Fibroblast of lung (primary cell): Measurements from ENCODE around the gene CORO2B.

ENCODE experiments used
- CTCF ChIP-seq, 2 donors: IDR thresholded peaks in 1 of 2; conservative IDR thresholded peaks in 1 of 2; 1 replicate in 1 of 2; 2 replicates in 1 of 2; pipeline ENCODE4 v1.5.1; 2011 to 2012; ENCODE audit warnings: low read length in 2 of 2, control low read depth in 1 of 2, inconsistent platforms in 1 of 2, low read depth in 1 of 2, mild to moderate bottlenecking in 1 of 2
- EZH2 ChIP-seq: IDR thresholded peaks from 2 replicates; pipeline ENCODE4 v1.5.1; 2012; ENCODE audit warnings: low read length, control low read depth, mild to moderate bottlenecking; ENCODE audit errors: missing control alignments

GRCh38 chr15:68561901-68562300 lies 16.9 kb upstream of the CORO2B start:
- TF ChIP-seq CTCF (conservative IDR thresholded peaks at IDR 0.05 in 1 of 2, IDR thresholded peaks at IDR 0.05 in 1 of 2; ENCODE audit: low read depth in 1 of 2, low read length in 2 of 2) (no peak), EZH2 (no peak)
